GM21423 (cell line): ENCODE data around the gene RFX2.
A peak's percentile ranks its signal among the peaks of the same experiment; 100 is the strongest.
"Not testable (repeated sequence)": the region's sequence is repeated elsewhere in the genome, so short reads cannot be mapped to it uniquely, and the experiment has no call there.

ENCODE experiments used
- ATAC-seq: cut with Tn5 transposase; IDR thresholded peaks from one replicate; pipeline ENCODE4 v1.9.1; 2021; ENCODE audit warnings: mild to moderate bottlenecking, moderate library complexity; ENCODE audit not compliant: unreplicated experiment

RFX2 gene

GRCh38 chr19:5974721-5975387 is 135.4 kb downstream of the RFX2 start:
- ATAC-seq = no peak

GRCh38 chr19:5973867-5974635 is 136.2 kb downstream of the RFX2 start:
- ATAC-seq = no peak

- no peak for ATAC-seq
Observed at GRCh38 chr19:5973376-5973775, 136.9 kb downstream of the RFX2 start.

GRCh38 chr19:5972355-5972731 is 138.0 kb downstream of the RFX2 start:
- ATAC-seq = no peak

- no peak for ATAC-seq
Observed at GRCh38 chr19:5971714-5972354, 138.5 kb downstream of the RFX2 start.

- no peak for ATAC-seq
Observed at GRCh38 chr19:5969476-5969875, 140.8 kb downstream of the RFX2 start.

- ATAC-seq = no peak
Observed at GRCh38 chr19:5968431-5969373, 141.6 kb downstream of the RFX2 start.

GRCh38 chr19:5967994-5968430 is 142.3 kb downstream of the RFX2 start:
- ATAC-seq = no peak

GRCh38 chr19:5967571-5967970 is 142.7 kb downstream of the RFX2 start:
- ATAC-seq = no peak

- no peak for ATAC-seq
Observed at GRCh38 chr19:5966941-5967340, 143.4 kb downstream of the RFX2 start.

GRCh38 chr19:5966215-5966614 is 144.1 kb downstream of the RFX2 start:
- ATAC-seq = no peak

- ATAC-seq = no peak
Observed at GRCh38 chr19:5964816-5965565, 145.3 kb downstream of the RFX2 start.

- ATAC-seq = no peak
Observed at GRCh38 chr19:5963855-5964254, 146.4 kb downstream of the RFX2 start.

- not testable (repeated sequence) for ATAC-seq
Observed at GRCh38 chr19:5963259-5963658, 147.0 kb downstream of the RFX2 start.

- ATAC-seq = peak; percentile 58
Observed at GRCh38 chr19:5961969-5962945, 148.0 kb downstream of the RFX2 start.

- ATAC-seq = not testable (repeated sequence)
Observed at GRCh38 chr19:5961641-5961968, 148.7 kb downstream of the RFX2 start.

- no peak for ATAC-seq
Observed at GRCh38 chr19:5960005-5961001, 150.0 kb downstream of the RFX2 start.
